IMR-90 (cell line): Measurements from ENCODE around the gene NBEA. TPM values are rescaled to one million over a fixed set of nuclear protein-coding genes. Genes with fewer than 3 reads are reported as not detected.

Experiments
- ATAC-seq: fragments of 200-7000 bp; cut with Tn5 transposase; 2 replicates; pipeline ENCODE4 v1.9.1; 2020; ENCODE audit warnings: low read depth, mild to moderate bottlenecking, moderate library complexity
- BruUV-seq: library from RNA; stranded (reverse); fragments of 400-500 nt; replicated peaks from 2 replicates; lab custom pipeline; 2021; lab: Mats Ljungman, UMichigan
- CTCF ChIA-PET: fragments of 300-600 bp; formaldehyde crosslinking; extraction: SDS; loops from one replicate; lab custom pipeline; 2021; ENCODE audit warnings: antibody characterized with exemption; lab: Yijun Ruan, JAX
- POLR2A ChIA-PET: fragments of 300-600 bp; sonication (Branson Sonifier 250); formaldehyde crosslinking; loops from one replicate; lab custom pipeline; 2022; ENCODE audit warnings: antibody characterized with exemption; ENCODE audit not compliant: unreplicated experiment; lab: Charles Lee
- DNase-seq: peaks from one replicate; pipeline ENCODE4 v3.0.0; 2013
- H2AFZ ChIP-seq: replicated peaks from 2 replicates; pipeline ENCODE3; 2013; ENCODE audit warnings: low read length, mild to moderate bottlenecking; ENCODE audit not compliant: poor library complexity
- H2AK5ac ChIP-seq: 2 replicates; pipeline ENCODE4 v1.6.1; 2013; ENCODE audit warnings: low read depth, low read length, inconsistent platforms
- H2AK9ac ChIP-seq: replicated peaks from 2 replicates; pipeline ENCODE3; 2013; ENCODE audit warnings: mild to moderate bottlenecking, low read depth, low read length, moderate library complexity; ENCODE audit not compliant: poor library complexity
- H2BK120ac ChIP-seq: 2 replicates; pipeline ENCODE4 v1.6.1; 2013; ENCODE audit warnings: low read depth, low read length, inconsistent platforms
- H2BK15ac ChIP-seq: 3 replicates; pipeline ENCODE4 v1.6.1; 2013; ENCODE audit warnings: low read depth, low read length, inconsistent platforms
- H2BK20ac ChIP-seq: 2 replicates; pipeline ENCODE4 v1.6.1; 2013; ENCODE audit warnings: low read depth, mild to moderate bottlenecking, inconsistent platforms, low read length, moderate library complexity
- H2BK5ac ChIP-seq: 2 replicates; pipeline ENCODE4 v1.6.1; 2013; ENCODE audit warnings: mild to moderate bottlenecking, low read depth, low read length, inconsistent platforms; ENCODE audit not compliant: poor library complexity, severe bottlenecking
- H3K14ac ChIP-seq: replicated peaks from 2 replicates; pipeline ENCODE4 v1.6.1; 2013; ENCODE audit warnings: low read depth, low read length, inconsistent platforms
- H3K18ac ChIP-seq: 2 replicates; pipeline ENCODE4 v1.6.1; 2013; ENCODE audit warnings: low read depth, low read length, control low read depth
- H3K23ac ChIP-seq: 2 replicates; pipeline ENCODE4 v1.6.1; 2013; ENCODE audit warnings: low read depth, low read length, inconsistent platforms
- H3K27ac ChIP-seq: 2 replicates; pipeline ENCODE4 v1.5.1; 2013; ENCODE audit warnings: mild to moderate bottlenecking, control low read depth, low read length; ENCODE audit not compliant: insufficient read depth
- H3K27me3 ChIP-seq: 2 replicates; pipeline ENCODE4 v1.6.1; 2013; ENCODE audit warnings: low read length; ENCODE audit not compliant: control insufficient read depth, insufficient read depth
- H3K36me3 ChIP-seq: 2 replicates; pipeline ENCODE4 v1.6.1; 2013; ENCODE audit warnings: low read length, mixed read lengths; ENCODE audit not compliant: control insufficient read depth, insufficient read depth
- H3K4ac ChIP-seq: 2 replicates; pipeline ENCODE4 v1.6.1; 2013; ENCODE audit warnings: low read depth, low read length, inconsistent platforms
- H3K4me1 ChIP-seq: 2 replicates; pipeline ENCODE4 v1.6.1; 2013; ENCODE audit warnings: low read length, mixed read lengths; ENCODE audit not compliant: control insufficient read depth, insufficient read depth
- H3K4me2 ChIP-seq: 2 replicates; pipeline ENCODE4 v1.6.1; 2013; ENCODE audit warnings: low read depth, mild to moderate bottlenecking, control low read depth, low read length, moderate library complexity
- H3K4me3 ChIP-seq: 2 replicates; pipeline ENCODE4 v1.5.1; 2013; ENCODE audit warnings: low read depth, mild to moderate bottlenecking, control low read depth, low read length, moderate library complexity; ENCODE audit not compliant: insufficient read depth
- H3K56ac ChIP-seq: 2 replicates; pipeline ENCODE4 v1.6.1; 2013; ENCODE audit warnings: low read length, inconsistent platforms; ENCODE audit not compliant: insufficient read depth; ENCODE audit errors: extremely low read depth
- H3K79me1 ChIP-seq, 2 experiments: 2 replicates each; pipeline ENCODE4 v1.6.1; 2013; ENCODE audit warnings: low read length in 2 of 2, inconsistent platforms in 1 of 2, low read depth in 1 of 2
- H3K9ac ChIP-seq: 2 replicates; pipeline ENCODE4 v1.6.1; 2013; ENCODE audit warnings: low read depth, low read length, control low read depth
- H3K9me1 ChIP-seq: 2 replicates; pipeline ENCODE4 v1.6.1; 2013; ENCODE audit warnings: low read length, inconsistent platforms; ENCODE audit not compliant: insufficient read depth
- H3K9me3 ChIP-seq: 2 replicates; pipeline ENCODE4 v1.6.1; 2013; ENCODE audit warnings: low read length; ENCODE audit not compliant: control insufficient read depth, insufficient read depth
- H4K20me1 ChIP-seq: 2 replicates; pipeline ENCODE4 v1.6.1; 2013; ENCODE audit warnings: low read length, inconsistent platforms; ENCODE audit not compliant: insufficient read depth
- H4K5ac ChIP-seq: 2 replicates; pipeline ENCODE4 v1.6.1; 2013; ENCODE audit warnings: mild to moderate bottlenecking, low read depth, low read length, control low read depth
- H4K8ac ChIP-seq, 2 experiments: 2 replicates each; pipeline ENCODE4 v1.6.1; 2013; ENCODE audit warnings: low read depth in 2 of 2, low read length in 2 of 2, control low read depth in 1 of 2, inconsistent platforms in 1 of 2
- H4K91ac ChIP-seq: 2 replicates; pipeline ENCODE4 v1.6.1; 2013; ENCODE audit warnings: low read depth, low read length, inconsistent platforms; ENCODE audit not compliant: insufficient read depth
- BHLHE40 ChIP-seq: fragments of 150-350 bp; IDR thresholded peaks from 2 replicates; pipeline ENCODE4 v1.6.1; 2016; ENCODE audit warnings: mild to moderate bottlenecking, low read depth, low read length
- CEBPB ChIP-seq: IDR thresholded peaks from 2 replicates; pipeline ENCODE4 v1.6.1; 2012; ENCODE audit warnings: low read depth, low read length, improper control_type of control experiment
- CHD1 ChIP-seq: IDR thresholded peaks from 2 replicates; pipeline ENCODE4 v1.6.1; 2012; ENCODE audit warnings: low read depth, low read length, improper control_type of control experiment
- ELK1 ChIP-seq: fragments of 150-350 bp; IDR thresholded peaks from 2 replicates; pipeline ENCODE4 v1.6.1; 2016; ENCODE audit warnings: low read depth, mild to moderate bottlenecking, low read length, moderate library complexity, borderline replicate concordance
- FOS ChIP-seq: fragments of 150-350 bp; IDR thresholded peaks from 2 replicates; pipeline ENCODE4 v1.6.1; 2016; ENCODE audit warnings: low read depth, low read length
- MAFK ChIP-seq: IDR thresholded peaks from 2 replicates; pipeline ENCODE4 v1.6.1; 2012; ENCODE audit warnings: low read depth, low read length, improper control_type of control experiment
- MAZ ChIP-seq: IDR thresholded peaks from 2 replicates; pipeline ENCODE4 v1.6.1; 2012; ENCODE audit warnings: low read depth, mild to moderate bottlenecking, low read length, improper control_type of control experiment, moderate library complexity, borderline replicate concordance
- MXI1 ChIP-seq: IDR thresholded peaks from 2 replicates; pipeline ENCODE4 v1.6.1; 2012; ENCODE audit warnings: low read depth, mild to moderate bottlenecking, low read length, moderate library complexity, borderline replicate concordance
- NFE2L2 ChIP-seq: fragments of 150-350 bp; IDR thresholded peaks from 2 replicates; pipeline ENCODE4 v1.6.1; 2016; ENCODE audit warnings: low read depth, mild to moderate bottlenecking, low read length
- POLR2A ChIP-seq: IDR thresholded peaks from 2 replicates; pipeline ENCODE4 v1.6.1; 2012; ENCODE audit warnings: mild to moderate bottlenecking, low read depth, low read length
- RAD21 ChIP-seq: IDR thresholded peaks from 2 replicates; pipeline ENCODE4 v1.6.1; 2012; ENCODE audit warnings: low read length, improper control_type of control experiment
- RCOR1 ChIP-seq: IDR thresholded peaks from 2 replicates; pipeline ENCODE4 v1.6.1; 2012; ENCODE audit warnings: mild to moderate bottlenecking, low read length, improper control_type of control experiment; ENCODE audit not compliant: insufficient replicate concordance
- RFX5 ChIP-seq: IDR thresholded peaks from 2 replicates; pipeline ENCODE4 v1.8.0; 2012; ENCODE audit warnings: low read depth, mild to moderate bottlenecking, low read length, moderate library complexity
- SMC3 ChIP-seq: fragments of 150-350 bp; IDR thresholded peaks from 2 replicates; pipeline ENCODE4 v1.6.1; 2016; ENCODE audit warnings: low read depth, mild to moderate bottlenecking, antibody characterized with exemption, low read length, moderate library complexity
- USF2 ChIP-seq: fragments of 150-350 bp; IDR thresholded peaks from 2 replicates; pipeline ENCODE4 v1.6.1; 2017; ENCODE audit warnings: mild to moderate bottlenecking, antibody characterized with exemption, low read length, low read depth
- WGBS, 2 experiments: methylation state at CpG; one replicate each; pipeline versions ENCODE4 v1.1.5 to v1.1.7; 2013; ENCODE audit warnings: missing lambda C conversion rate in 2 of 2; ENCODE audit not compliant: insufficient read length in 1 of 2; ENCODE audit errors: extremely low coverage in 2 of 2; 5-methylcytosine and 5-hydroxymethylcytosine counted together
- dilution Hi-C: fragments of 300-500 bp; cut with HindIII; formaldehyde crosslinking; loops from one replicate; pipeline ENCODE4 v1.14.3; 2018; ENCODE audit warnings: low sequenced_read_pairs; ENCODE audit not compliant: unreplicated experiment
- in situ Hi-C: fragments of 300-500 bp; cut with MboI; formaldehyde crosslinking; loops from 3 replicates; pipeline ENCODE4 v1.14.3; 2019; ENCODE audit warnings: low sequenced_read_pairs, inconsistent platforms, mixed read lengths
- intact Hi-C: fragments of 100-400 bp; cut with micrococcal nuclease; formaldehyde crosslinking; loops from 2 replicates; pipeline ENCODE4 v1.10.0; 2022
- polyA plus RNA-seq, 3 experiments: library from polyadenylated mRNA; depleted of rRNA; stranded (reverse); fragments of >200 nt; gene quantifications; 2 replicates each; pipeline ENCODE4 v1.2.3, GENCODE V29; 2012; ENCODE audit warnings: low replicate concordance in 1 of 3
- total RNA-seq: library from RNA; depleted of rRNA; stranded (reverse); fragments of >200 nt; gene quantifications from 2 replicates; pipeline ENCODE4 v1.2.3, GENCODE V29; 2012
- TF ChIP-seq, protein P1 (sequence below): conservative IDR thresholded peaks from 2 replicates; pipeline ENCODE4 v1.5.1; 2012; ENCODE audit warnings: mild to moderate bottlenecking, low read depth, low read length, improper control_type of control experiment

NBEA gene
- total and polyA plus RNA-seq, 2 of the 4 experiments (the other 2 are of a cell fraction), result 0.82 to 2.2 TPM

DNA sequence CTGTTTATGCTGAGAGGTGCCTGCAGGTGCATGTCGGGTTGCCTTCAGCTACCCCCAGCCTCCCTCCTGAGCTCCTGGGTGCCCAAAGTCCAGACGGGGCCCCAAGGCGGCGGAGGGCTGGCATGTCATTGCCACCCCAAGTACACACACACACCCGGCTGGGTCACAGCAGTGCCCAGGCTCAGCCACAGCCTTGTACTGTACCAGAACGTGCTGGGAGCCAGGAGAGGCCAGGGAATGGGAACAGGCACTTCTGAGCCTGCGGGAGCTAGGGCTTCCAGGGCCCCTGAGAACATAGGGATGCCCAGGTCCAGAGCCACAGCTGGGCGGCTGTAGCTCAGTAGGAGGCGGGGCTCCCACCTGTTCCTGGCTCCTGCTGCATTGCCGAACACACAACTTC lies 585.4 kb downstream of the NBEA start:
- no TSS peak for BruUV-seq
- Histone ChIP-seq H4K8ac (no peak overlapping the region), H2BK20ac (no peak overlapping the region), H3K4me1 (no peaks in the 10 kb centered on the region), H3K4me3 (no peak overlapping the region), H3K27me3 (no peaks in the 10 kb centered on the region), H3K4me2 (no peak overlapping the region), H4K91ac (no peak overlapping the region), H3K27ac (no peak overlapping the region), H3K9ac (no peak overlapping the region), H2BK15ac (no peak overlapping the region), H2AK5ac (no peak overlapping the region), H2BK5ac (no peak overlapping the region), H2AFZ (no peak overlapping the region), H4K5ac (no peak overlapping the region), H3K9me1 (no peaks in the 10 kb centered on the region), H3K4ac (no peak overlapping the region), H2BK120ac (no peak overlapping the region), H3K18ac (no peak overlapping the region), H3K36me3 (no peaks in the 10 kb centered on the region), H2AK9ac (no peak overlapping the region), H4K20me1 (no peaks in the 10 kb centered on the region), H3K23ac (no peak overlapping the region), H3K79me1 (no peaks in the 10 kb centered on the region), H3K56ac (no peak overlapping the region), H3K9me3 (no peaks in the 10 kb centered on the region), H3K14ac (no peak overlapping the region)
- intact Hi-C loops (no loop called here), in situ Hi-C loops (no loop called here), dilution Hi-C loops (no loop called here)
- ATAC-seq (no peak), DNase-seq (no peak)
- ChIA-PET POLR2A (no interaction called here), CTCF (no interaction called here)
- WGBS, 2 experiments, result no CpG with 5 or more reads among the region's 10 CpGs
- TF ChIP-seq SMC3 (no peak), RCOR1 (no peak), RAD21 (no peak), MAZ (no peak), NFE2L2 (no peak), RFX5 (no peak), ELK1 (no peak), CEBPB (no peak), USF2 (no peak), FOS (no peak), MXI1 (no peak), BHLHE40 (no peak), POLR2A (no peak), CHD1 (no peak), MAFK (no peak)
- TF ChIP-seq, protein P1, sequence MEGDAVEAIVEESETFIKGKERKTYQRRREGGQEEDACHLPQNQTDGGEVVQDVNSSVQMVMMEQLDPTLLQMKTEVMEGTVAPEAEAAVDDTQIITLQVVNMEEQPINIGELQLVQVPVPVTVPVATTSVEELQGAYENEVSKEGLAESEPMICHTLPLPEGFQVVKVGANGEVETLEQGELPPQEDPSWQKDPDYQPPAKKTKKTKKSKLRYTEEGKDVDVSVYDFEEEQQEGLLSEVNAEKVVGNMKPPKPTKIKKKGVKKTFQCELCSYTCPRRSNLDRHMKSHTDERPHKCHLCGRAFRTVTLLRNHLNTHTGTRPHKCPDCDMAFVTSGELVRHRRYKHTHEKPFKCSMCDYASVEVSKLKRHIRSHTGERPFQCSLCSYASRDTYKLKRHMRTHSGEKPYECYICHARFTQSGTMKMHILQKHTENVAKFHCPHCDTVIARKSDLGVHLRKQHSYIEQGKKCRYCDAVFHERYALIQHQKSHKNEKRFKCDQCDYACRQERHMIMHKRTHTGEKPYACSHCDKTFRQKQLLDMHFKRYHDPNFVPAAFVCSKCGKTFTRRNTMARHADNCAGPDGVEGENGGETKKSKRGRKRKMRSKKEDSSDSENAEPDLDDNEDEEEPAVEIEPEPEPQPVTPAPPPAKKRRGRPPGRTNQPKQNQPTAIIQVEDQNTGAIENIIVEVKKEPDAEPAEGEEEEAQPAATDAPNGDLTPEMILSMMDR, result no peak
